ENCODE results near the gene KIF3C.
"Not testable (repeated sequence)": the region's sequence is repeated elsewhere in the genome, so short reads cannot be mapped to it uniquely, and the experiment has no call there.

KIF3C gene

GRCh38 chr2:25982273-25982967 lies at the start of gene KIF3C:
Gene KIF3C, minus strand, starts transcription at chr2:25982497. Its CDS starts 580 bp downstream, at chr2:25981917.
- DNase-seq (ENCODE audit: low spot score) = peak; percentile 85

- not testable (repeated sequence) for DNase-seq (ENCODE audit: low spot score)
Measured at GRCh38 chr2:26028083-26028482, 45.8 kb upstream of the KIF3C start.

DNA sequence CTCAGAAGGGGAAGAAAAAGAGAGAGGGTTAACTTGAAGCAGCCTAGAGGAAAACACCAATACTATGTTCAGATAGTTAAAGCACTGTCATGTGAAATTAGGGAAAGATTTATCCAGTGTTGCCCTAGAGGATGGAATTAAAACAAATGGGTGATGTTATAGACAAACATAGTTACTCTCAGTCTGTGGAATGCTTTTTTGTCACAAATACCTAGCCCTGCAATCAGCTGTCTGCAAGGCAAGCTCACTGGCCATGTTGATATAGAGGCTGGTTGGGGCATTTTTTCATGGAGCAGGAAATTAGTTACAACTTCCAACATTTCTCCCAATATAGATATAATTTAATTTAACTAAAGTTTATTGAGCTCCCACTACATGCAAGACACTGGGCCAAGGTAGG lies 43.2 kb upstream of the KIF3C start:
- DNase-seq (ENCODE audit: low spot score) = no peak

GRCh38 chr2:26024260-26024659 lies 42.0 kb upstream of the KIF3C start:
- no peak for DNase-seq (ENCODE audit: low spot score)

DNA sequence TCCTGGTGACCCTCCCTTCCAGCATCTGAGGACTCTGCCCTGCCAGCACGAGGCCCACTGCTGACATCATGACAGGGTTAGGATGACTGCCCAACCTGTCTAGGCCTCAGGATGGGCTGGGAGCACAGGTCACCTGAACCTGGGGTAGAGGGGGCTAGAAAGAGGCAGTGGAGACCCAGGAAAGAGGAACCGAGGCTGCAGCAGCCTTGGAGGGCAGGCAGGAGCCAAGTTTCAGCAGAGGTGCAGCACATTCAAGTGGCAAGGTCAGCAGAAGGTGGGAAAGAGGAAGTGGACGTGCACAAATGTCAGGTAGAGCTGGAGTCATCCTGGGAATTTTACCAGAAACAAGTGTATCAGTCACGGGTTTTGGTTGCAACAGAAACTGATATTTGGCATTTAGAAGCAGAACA lies 37.9 kb upstream of the KIF3C start:
- DNase-seq (ENCODE audit: low spot score) = no peak

- DNase-seq (ENCODE audit: low spot score) = no peak
Measured at GRCh38 chr2:26018184-26019055, 36.1 kb upstream of the KIF3C start.

DNA sequence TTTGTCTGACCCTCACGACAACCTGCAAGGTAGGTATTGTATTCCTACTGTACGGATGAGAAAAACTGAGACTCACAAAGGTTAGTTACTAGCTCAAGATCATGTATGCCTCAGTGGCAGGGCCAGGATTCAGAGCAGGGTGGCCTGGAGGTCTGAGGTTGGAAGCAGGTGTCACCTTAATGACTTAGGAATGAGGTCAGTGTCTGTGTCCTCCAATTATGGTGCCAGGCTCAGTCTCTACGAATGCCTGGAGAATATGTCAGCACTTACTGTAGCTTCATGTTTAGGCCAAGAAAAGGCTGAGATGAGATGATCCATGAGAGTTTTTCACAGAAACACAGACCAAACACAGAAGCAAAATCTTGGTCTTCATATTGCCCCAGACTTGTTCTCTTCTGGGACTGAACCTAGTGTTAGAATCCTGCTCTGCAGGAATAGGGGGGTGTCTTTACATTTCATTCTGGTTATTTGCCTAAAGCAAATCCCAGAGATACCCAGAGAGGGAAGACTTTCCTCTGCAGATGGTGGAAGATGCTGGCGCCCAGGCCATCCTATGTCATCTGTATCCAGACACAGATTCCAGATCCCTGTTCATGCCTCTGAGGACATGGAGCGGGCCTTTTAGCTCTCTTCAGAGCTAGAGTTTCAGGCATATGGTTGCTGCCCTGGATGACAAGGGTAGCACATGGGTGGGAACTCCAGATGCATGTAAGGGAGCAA lies 35.3 kb upstream of the KIF3C start:
- no peak for DNase-seq (ENCODE audit: low spot score)

GRCh38 chr2:26016706-26017045 lies 34.4 kb upstream of the KIF3C start:
- not testable (repeated sequence) for DNase-seq (ENCODE audit: low spot score)

DNA sequence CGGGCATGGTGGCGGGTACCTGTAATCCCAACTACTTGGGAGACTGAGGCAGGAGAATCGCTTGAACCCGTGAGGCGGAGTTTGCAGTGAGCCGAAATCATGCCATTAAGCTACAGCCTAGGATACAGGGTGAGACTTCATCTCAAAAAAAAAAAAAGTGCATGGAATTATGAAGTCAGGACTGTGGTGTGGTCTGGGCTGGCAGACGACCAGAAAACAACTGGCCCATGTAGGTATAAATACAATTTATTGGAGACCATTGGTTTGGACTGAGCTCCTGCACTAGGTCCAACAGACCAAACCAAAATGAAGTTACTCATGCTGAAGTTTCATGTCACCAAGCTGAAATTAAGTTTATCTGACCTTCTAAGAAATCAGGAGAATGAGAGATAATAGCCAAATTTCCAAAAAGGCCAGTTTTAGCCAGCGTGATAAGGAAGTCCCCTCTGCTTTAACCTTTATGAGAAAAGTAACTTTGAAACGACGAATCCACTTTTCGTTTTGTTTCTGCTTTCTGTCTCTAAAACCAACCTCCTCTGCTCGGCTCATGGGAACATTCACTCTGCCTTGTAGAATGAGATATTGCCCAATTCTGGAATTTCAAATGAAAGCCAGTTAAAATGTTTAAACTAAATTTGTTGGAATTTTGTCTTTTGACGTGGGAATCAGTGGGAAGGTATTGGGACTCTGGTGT lies 33.9 kb upstream of the KIF3C start:
- no peak for DNase-seq (ENCODE audit: low spot score)

- DNase-seq (ENCODE audit: low spot score) = no peak
Measured at GRCh38 chr2:26013668-26014067, 31.4 kb upstream of the KIF3C start.

- DNase-seq (ENCODE audit: low spot score) = no peak
Measured at GRCh38 chr2:26011990-26012856, 29.9 kb upstream of the KIF3C start.

- no peak for DNase-seq (ENCODE audit: low spot score)
Measured at GRCh38 chr2:26011609-26011989, 29.3 kb upstream of the KIF3C start.

GRCh38 chr2:26010943-26011342 lies 28.6 kb upstream of the KIF3C start:
- DNase-seq (ENCODE audit: low spot score) = no peak

DNA sequence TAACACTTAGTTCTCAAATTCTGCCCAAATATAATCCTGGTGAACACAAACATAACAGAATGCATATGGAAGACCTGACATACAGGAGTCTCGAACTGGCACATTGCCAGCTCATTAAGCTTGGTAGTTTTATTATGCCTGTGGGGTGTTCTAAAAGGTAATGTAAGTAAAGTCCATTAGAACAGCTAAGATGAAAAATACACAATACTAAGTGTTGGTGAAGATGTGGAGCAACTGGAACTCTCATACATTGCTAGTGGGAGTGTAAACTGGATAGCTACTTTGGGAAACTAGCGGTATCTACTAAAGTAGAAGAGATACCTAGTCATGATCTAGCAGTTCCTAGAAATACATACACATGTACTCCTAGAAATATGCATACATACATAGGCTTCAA lies 27.3 kb upstream of the KIF3C start:
- DNase-seq (ENCODE audit: low spot score) = no peak

GRCh38 chr2:26008851-26009566 lies 26.7 kb upstream of the KIF3C start:
- no peak for DNase-seq (ENCODE audit: low spot score)

DNA sequence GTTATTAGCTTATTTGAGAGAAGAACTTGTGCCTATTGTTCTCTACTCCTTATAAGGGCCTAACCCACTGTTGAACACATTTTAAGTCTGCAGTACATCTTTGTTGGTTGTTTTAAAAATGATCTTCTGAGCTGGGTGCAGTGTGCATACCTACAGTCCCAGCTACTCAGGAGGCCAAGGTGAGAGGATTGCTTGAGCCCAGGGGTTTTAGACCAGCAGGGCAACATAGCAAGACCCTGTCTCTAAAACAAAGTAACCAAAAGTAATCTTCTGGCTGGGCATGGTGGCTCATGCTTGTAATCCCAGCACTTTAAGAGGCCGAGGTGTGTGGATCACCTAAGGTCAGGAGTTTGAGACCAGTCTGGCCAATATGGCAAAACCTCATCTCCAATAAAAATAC lies 25.8 kb upstream of the KIF3C start:
- DNase-seq (ENCODE audit: low spot score) = no peak

GRCh38 chr2:26002632-26003310 lies 20.5 kb upstream of the KIF3C start:
- DNase-seq (ENCODE audit: low spot score) = no peak

GRCh38 chr2:26001743-26002351 lies 19.6 kb upstream of the KIF3C start:
- DNase-seq (ENCODE audit: low spot score) = no peak

- DNase-seq (ENCODE audit: low spot score) = no peak
Measured at GRCh38 chr2:26000561-26001082, 18.3 kb upstream of the KIF3C start.

Data from left forelimb (tissue), 1 donor.